ENCODE data around the gene IP6K3. TPM values are rescaled to one million over a fixed set of nuclear protein-coding genes. Genes with fewer than 3 reads are reported as not detected.

The IP6K3 gene
- total and polyA plus RNA-seq, 2 experiments from 2014 or later = 0.14 to 0.16 TPM

DNA sequence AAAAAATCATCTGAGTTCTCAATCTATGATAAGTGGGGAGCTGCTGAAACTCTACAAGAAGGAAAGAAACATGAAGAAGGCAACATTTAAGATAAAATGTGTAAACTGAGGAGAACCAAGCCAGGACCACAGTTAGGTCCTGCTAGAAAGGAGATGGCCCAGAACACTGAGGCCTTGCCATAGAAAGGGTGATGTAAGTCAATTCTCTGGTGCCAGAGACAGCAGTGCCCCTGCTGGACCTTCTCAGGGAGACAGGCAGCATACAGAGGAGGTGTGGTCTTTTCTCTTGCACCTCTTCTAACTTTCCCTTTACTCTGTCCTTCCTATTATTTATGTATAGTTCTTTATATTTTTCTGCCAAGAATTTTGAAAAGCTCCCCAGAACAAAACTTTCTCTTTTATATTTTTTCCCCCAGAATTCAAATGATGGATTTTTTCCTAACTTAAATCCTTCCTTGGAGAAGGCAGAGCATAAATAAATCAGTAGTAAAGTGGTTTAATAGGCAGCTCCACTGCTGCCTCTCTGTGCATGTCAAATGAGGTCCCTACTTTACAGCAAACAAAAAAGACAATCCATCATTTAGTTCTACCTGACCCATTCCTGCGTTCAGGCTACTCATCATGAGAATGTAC, 44.2 kb downstream of the IP6K3 start:
- H3K4me1 ChIP-seq (ENCODE audit: insufficient read depth) = 0 out of 2 replicates have a peak, but pooled peaks cover 2% of the 10 kb centered on the region
- H3K27me3 ChIP-seq (ENCODE audit: insufficient read depth) = no peaks in the 10 kb centered on the region
- DNase-seq (ENCODE audit: low spot score) (peak; percentile 50), ATAC-seq (peak; percentile 61)
- H3K4me3 Mint-ChIP-seq = no peak overlapping the region
- H4K20me1 ChIP-seq (replicated peaks; ENCODE audit: insufficient read depth) = peaks cover 32% of the 10 kb centered on the region
- peaks cover 8% of the 10 kb centered on the region; the same call in 1 of the 2 replicates for H3K79me2 ChIP-seq (replicated peaks; ENCODE audit: insufficient read depth)
- H2AFZ ChIP-seq = no peak overlapping the region
- H3K4me3 ChIP-seq = no peak overlapping the region
- 0 out of 2 replicates have a peak, but pooled peaks cover 8% of the 10 kb centered on the region for H3F3A ChIP-seq (replicated peaks; ENCODE audit: low read depth)
- H3K27me3 Mint-ChIP-seq (ENCODE audit: insufficient read depth, low read depth, poor library complexity) = peaks cover 2% of the 10 kb centered on the region
- H3K4me1 Mint-ChIP-seq = peaks cover 29% of the 10 kb centered on the region
- no peaks in the 10 kb centered on the region for H3K9me2 ChIP-seq (ENCODE audit: insufficient read depth)
- H3K36me3 ChIP-seq (ENCODE audit: insufficient read depth) = peaks cover 10% of the 10 kb centered on the region
- no peaks in the 10 kb centered on the region for H3K9me3 Mint-ChIP-seq
- H3K27ac Mint-ChIP-seq = no peak overlapping the region; the same call in 1 of the 2 replicates
- H3K4me2 ChIP-seq = no peak overlapping the region
- peaks cover 35% of the 10 kb centered on the region for H3K36me3 Mint-ChIP-seq (ENCODE audit: low read depth)
- H3K27ac ChIP-seq (ENCODE audit: low read depth) = 0 out of 2 replicates have a peak overlapping the region, but pooled peaks have one; percentile 55
- TF ChIP-seq STAT1 (IDR thresholded peaks at IDR 0.05; ENCODE audit: unreplicated experiment) = no peak
- TF ChIP-seq EZH2phosphoT487 (IDR thresholded peaks at IDR 0.05; ENCODE audit: unreplicated experiment) = no peak
- TF ChIP-seq ZNF331 (CRISPR knock-in tag; IDR thresholded peaks at IDR 0.05; ENCODE audit: low read depth) = no peak
- TF ChIP-seq NANOG (IDR thresholded peaks at IDR 0.05; ENCODE audit: borderline replicate concordance) = no peak
- TF ChIP-seq JUNB (IDR thresholded peaks at IDR 0.05; ENCODE audit: unreplicated experiment) = no peak
- TF ChIP-seq ZNF114 (CRISPR knock-in tag; IDR thresholded peaks at IDR 0.05) = no peak
- TF ChIP-seq, protein P1, sequence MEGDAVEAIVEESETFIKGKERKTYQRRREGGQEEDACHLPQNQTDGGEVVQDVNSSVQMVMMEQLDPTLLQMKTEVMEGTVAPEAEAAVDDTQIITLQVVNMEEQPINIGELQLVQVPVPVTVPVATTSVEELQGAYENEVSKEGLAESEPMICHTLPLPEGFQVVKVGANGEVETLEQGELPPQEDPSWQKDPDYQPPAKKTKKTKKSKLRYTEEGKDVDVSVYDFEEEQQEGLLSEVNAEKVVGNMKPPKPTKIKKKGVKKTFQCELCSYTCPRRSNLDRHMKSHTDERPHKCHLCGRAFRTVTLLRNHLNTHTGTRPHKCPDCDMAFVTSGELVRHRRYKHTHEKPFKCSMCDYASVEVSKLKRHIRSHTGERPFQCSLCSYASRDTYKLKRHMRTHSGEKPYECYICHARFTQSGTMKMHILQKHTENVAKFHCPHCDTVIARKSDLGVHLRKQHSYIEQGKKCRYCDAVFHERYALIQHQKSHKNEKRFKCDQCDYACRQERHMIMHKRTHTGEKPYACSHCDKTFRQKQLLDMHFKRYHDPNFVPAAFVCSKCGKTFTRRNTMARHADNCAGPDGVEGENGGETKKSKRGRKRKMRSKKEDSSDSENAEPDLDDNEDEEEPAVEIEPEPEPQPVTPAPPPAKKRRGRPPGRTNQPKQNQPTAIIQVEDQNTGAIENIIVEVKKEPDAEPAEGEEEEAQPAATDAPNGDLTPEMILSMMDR (conservative IDR thresholded peaks at IDR 0.05; ENCODE audit: low read depth in 2 of 2) = peak; percentile 34 to 35; a peak in 1 of 4 replicates
- TF ChIP-seq CREB1 (CRISPR knock-in tag; IDR thresholded peaks at IDR 0.05; ENCODE audit: low read depth) = no peak

DNA sequence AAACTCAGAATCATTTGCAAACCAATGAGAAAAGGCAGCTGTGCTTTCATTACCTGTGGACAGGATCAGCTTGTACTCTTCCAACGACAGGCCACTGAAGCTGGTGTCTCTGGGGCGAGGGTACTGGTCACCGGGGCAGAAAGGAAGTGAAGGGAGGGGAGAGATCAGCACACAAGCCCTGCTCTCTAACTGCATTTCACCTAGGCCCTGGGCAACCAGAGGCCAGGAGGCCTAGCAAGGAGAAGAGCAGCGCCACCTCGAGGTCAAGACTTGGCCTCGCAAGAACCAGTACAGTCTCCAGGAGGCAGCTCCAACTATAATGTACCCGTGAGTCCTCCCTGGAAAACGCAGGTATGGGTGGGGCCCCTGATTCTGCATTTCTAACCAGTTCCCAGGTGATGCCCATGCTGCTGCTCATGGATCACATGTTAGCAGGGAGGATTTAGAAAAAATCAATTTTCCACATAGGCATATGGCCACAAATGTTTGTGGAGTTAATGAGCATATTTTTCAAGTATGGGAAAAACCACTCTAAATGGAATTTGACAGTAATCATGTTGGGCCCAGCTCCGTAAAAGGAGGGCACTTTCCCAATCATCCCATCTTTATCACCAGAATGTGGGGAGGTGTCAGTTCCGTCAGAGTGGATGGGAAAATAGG, 46.2 kb downstream of the IP6K3 start:
- TF ChIP-seq, protein P1 (conservative IDR thresholded peaks at IDR 0.05; ENCODE audit: low read depth in 2 of 2) = peak; percentile 83 to 93
- TF ChIP-seq NANOG (IDR thresholded peaks at IDR 0.05; ENCODE audit: borderline replicate concordance) (no peak), POLR2AphosphoS5 (IDR thresholded peaks at IDR 0.05; ENCODE audit: low read depth) (peak; percentile 31; the same call in 1 of the 2 replicates)
- Mint-ChIP-seq H3K27me3 (ENCODE audit: insufficient read depth, low read depth, poor library complexity) (peaks cover 2% of the 10 kb centered on the region), H3K27ac (no peak overlapping the region), H3K4me3 (no peak overlapping the region), H3K36me3 (ENCODE audit: low read depth) (peaks cover 48% of the 10 kb centered on the region), H3K4me1 (peaks cover 24% of the 10 kb centered on the region), H3K9me3 (no peaks in the 10 kb centered on the region)
- Histone ChIP-seq H3K27ac (ENCODE audit: low read depth) (no peak overlapping the region), H3F3A (replicated peaks; ENCODE audit: low read depth) (0 out of 2 replicates have a peak, but pooled peaks cover 8% of the 10 kb centered on the region), H3K9me2 (ENCODE audit: insufficient read depth) (no peaks in the 10 kb centered on the region), H3K4me3 (no peak overlapping the region), H3K79me2 (replicated peaks; ENCODE audit: insufficient read depth) (peaks cover 8% of the 10 kb centered on the region; the same call in 1 of the 2 replicates), H3K4me2 (no peak overlapping the region), H3K27me3 (ENCODE audit: insufficient read depth) (no peaks in the 10 kb centered on the region), H3K36me3 (ENCODE audit: insufficient read depth) (peaks cover 10% of the 10 kb centered on the region), H2AFZ (no peak overlapping the region), H3K4me1 (ENCODE audit: insufficient read depth) (0 out of 2 replicates have a peak, but pooled peaks cover 2% of the 10 kb centered on the region), H4K20me1 (replicated peaks; ENCODE audit: insufficient read depth) (peaks cover 22% of the 10 kb centered on the region)
- DNase-seq (ENCODE audit: low spot score) (peak; percentile 95), ATAC-seq (peak; percentile 97)

Measured in GM23338 (cell line).